NCI-H2029 (cell line): Measurements from ENCODE around the gene OTUB2.

Source experiments
- DNase-seq: peaks from one replicate; lab custom pipeline; 2025; lab: John Stamatoyannopoulos, UW

Gene OTUB2

GRCh38 chr14:93997082-93997481, 29.1 kb upstream of the OTUB2 start, which contains the start of gene CCDC197:
Gene CCDC197, plus strand, starts transcription at chr14:93997301. Its CDS starts 831 bp downstream, at chr14:93998132.
- DNase-seq, result no peak

GRCh38 chr14:93997916-93998870, 27.9 kb upstream of the OTUB2 start:
- no peak for DNase-seq

- DNase-seq, result no peak
Measured at GRCh38 chr14:93998871-93999403, 27.2 kb upstream of the OTUB2 start.

GRCh38 chr14:93999573-93999972, 26.6 kb upstream of the OTUB2 start:
- no peak for DNase-seq

GRCh38 chr14:94000267-94000666, 25.9 kb upstream of the OTUB2 start:
- no peak for DNase-seq

- no peak for DNase-seq
Measured at GRCh38 chr14:94001016-94001415, 25.1 kb upstream of the OTUB2 start.

- no peak for DNase-seq
Measured at GRCh38 chr14:94001501-94002396, 24.4 kb upstream of the OTUB2 start.

- DNase-seq, result no peak
Measured at GRCh38 chr14:94003397-94003796, 22.7 kb upstream of the OTUB2 start.

- DNase-seq, result no peak
Measured at GRCh38 chr14:94004015-94004414, 22.1 kb upstream of the OTUB2 start.

- no peak for DNase-seq
Measured at GRCh38 chr14:94005324-94006073, 20.6 kb upstream of the OTUB2 start.

- DNase-seq, result no peak
Measured at GRCh38 chr14:94008234-94008633, 17.9 kb upstream of the OTUB2 start.

- DNase-seq, result no peak
Measured at GRCh38 chr14:94009767-94010166, 16.4 kb upstream of the OTUB2 start.

- DNase-seq, result no peak
Measured at GRCh38 chr14:94010625-94011024, 15.5 kb upstream of the OTUB2 start.

GRCh38 chr14:94011795-94012194, 14.3 kb upstream of the OTUB2 start:
- no peak for DNase-seq

- no peak for DNase-seq
Measured at GRCh38 chr14:94014382-94014781, 11.8 kb upstream of the OTUB2 start.

- no peak for DNase-seq
Measured at GRCh38 chr14:94015223-94015622, 10.9 kb upstream of the OTUB2 start.

- DNase-seq, result no peak
Measured at GRCh38 chr14:94016446-94016976, 9.6 kb upstream of the OTUB2 start.

GRCh38 chr14:94018308-94018707, 7.8 kb upstream of the OTUB2 start:
- no peak for DNase-seq

GRCh38 chr14:94019329-94019728, 6.8 kb upstream of the OTUB2 start:
- no peak for DNase-seq

- DNase-seq, result no peak
Measured at GRCh38 chr14:94020267-94020666, 5.9 kb upstream of the OTUB2 start.

GRCh38 chr14:94021001-94021400, 5.1 kb upstream of the OTUB2 start:
- DNase-seq, result no peak
